ENCODE results near the gene REV1.

DNA sequence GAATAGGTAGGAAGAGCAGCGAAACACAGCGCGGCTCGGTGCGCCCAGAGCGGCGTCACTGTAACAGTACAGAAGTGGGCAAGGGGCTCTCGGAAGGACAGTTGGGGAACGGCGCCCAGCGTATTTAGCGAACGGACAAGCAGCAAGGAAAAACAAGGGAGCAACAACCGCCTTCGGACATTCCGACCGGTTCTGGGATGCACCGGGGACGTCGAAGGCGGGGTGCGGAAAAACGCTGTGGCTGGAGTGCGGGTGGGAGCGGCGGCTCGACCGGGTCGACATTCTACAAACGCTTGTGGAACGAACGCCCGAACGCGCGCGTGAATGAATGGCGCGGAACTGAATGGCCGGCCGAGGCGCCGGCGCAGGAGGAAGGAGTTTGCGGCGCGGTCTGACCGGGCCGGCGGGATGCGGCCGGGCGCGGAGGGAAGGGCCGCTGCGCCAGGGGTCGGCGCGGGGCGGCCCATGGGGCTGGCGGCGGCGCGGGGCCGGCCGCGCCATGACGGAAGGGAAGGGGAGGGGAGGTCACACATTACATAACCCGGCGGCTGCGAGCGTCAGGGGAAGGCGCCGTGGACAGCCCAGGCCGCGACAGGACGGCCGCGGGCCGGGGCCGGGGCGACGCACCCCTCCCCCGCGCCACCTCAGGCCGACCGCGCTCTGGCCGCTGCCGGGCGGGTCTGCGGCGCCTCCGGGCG, 605 bp downstream of the REV1 start:
- TF ChIP-seq, protein P1, sequence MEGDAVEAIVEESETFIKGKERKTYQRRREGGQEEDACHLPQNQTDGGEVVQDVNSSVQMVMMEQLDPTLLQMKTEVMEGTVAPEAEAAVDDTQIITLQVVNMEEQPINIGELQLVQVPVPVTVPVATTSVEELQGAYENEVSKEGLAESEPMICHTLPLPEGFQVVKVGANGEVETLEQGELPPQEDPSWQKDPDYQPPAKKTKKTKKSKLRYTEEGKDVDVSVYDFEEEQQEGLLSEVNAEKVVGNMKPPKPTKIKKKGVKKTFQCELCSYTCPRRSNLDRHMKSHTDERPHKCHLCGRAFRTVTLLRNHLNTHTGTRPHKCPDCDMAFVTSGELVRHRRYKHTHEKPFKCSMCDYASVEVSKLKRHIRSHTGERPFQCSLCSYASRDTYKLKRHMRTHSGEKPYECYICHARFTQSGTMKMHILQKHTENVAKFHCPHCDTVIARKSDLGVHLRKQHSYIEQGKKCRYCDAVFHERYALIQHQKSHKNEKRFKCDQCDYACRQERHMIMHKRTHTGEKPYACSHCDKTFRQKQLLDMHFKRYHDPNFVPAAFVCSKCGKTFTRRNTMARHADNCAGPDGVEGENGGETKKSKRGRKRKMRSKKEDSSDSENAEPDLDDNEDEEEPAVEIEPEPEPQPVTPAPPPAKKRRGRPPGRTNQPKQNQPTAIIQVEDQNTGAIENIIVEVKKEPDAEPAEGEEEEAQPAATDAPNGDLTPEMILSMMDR (IDR thresholded peaks at IDR 0.05; ENCODE audit: insufficient read depth, low read length), result no peak
- TF ChIP-seq POLR2AphosphoS5 (IDR thresholded peaks at IDR 0.05; ENCODE audit: low read depth), result no peak; the same call in 1 of the 2 replicates
- no peak for TF ChIP-seq GABPA (IDR thresholded peaks at IDR 0.05; ENCODE audit: low read depth)
- TF ChIP-seq, protein P2, sequence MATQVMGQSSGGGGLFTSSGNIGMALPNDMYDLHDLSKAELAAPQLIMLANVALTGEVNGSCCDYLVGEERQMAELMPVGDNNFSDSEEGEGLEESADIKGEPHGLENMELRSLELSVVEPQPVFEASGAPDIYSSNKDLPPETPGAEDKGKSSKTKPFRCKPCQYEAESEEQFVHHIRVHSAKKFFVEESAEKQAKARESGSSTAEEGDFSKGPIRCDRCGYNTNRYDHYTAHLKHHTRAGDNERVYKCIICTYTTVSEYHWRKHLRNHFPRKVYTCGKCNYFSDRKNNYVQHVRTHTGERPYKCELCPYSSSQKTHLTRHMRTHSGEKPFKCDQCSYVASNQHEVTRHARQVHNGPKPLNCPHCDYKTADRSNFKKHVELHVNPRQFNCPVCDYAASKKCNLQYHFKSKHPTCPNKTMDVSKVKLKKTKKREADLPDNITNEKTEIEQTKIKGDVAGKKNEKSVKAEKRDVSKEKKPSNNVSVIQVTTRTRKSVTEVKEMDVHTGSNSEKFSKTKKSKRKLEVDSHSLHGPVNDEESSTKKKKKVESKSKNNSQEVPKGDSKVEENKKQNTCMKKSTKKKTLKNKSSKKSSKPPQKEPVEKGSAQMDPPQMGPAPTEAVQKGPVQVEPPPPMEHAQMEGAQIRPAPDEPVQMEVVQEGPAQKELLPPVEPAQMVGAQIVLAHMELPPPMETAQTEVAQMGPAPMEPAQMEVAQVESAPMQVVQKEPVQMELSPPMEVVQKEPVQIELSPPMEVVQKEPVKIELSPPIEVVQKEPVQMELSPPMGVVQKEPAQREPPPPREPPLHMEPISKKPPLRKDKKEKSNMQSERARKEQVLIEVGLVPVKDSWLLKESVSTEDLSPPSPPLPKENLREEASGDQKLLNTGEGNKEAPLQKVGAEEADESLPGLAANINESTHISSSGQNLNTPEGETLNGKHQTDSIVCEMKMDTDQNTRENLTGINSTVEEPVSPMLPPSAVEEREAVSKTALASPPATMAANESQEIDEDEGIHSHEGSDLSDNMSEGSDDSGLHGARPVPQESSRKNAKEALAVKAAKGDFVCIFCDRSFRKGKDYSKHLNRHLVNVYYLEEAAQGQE (IDR thresholded peaks at IDR 0.05; ENCODE audit: insufficient replicate concordance, low read depth), result no peak
- no peak for TF ChIP-seq SPI1 (IDR thresholded peaks at IDR 0.05; ENCODE audit: borderline replicate concordance, low read depth)

Measured in HL-60 (cell line).